Breast epithelium (tissue), 4 donors: ENCODE data around the gene HTR4. TPM values are rescaled to one million over a fixed set of nuclear protein-coding genes. Genes with fewer than 3 reads are reported as not detected.

Experiments used
- DNase-seq, 2 donors: peaks; one replicate each; pipeline ENCODE4 v3.0.0-alpha.2; 2019; ENCODE audit warnings: low spot score in 2 of 2
- H3K27ac ChIP-seq, 2 donors: fragments of 200-600 bp; sonication (generic) in 1 of 2; one replicate each; pipeline ENCODE4 v1.5.1; 2016 to 2019; ENCODE audit warnings: mild to moderate bottlenecking in 1 of 2
- H3K27me3 ChIP-seq, 2 donors: fragments of 200-600 bp; sonication (generic) in 1 of 2; one replicate each; pipeline versions ENCODE4 v1.5.1 to v1.6.0; 2017 to 2019; ENCODE audit warnings: control low read depth in 1 of 2, mild to moderate bottlenecking in 1 of 2
- H3K36me3 ChIP-seq: fragments of 200-600 bp; one replicate; pipeline ENCODE4 v1.5.1; 2019
- H3K4me1 ChIP-seq, 2 donors: fragments of 200-600 bp; sonication (generic); one replicate each; pipeline ENCODE4 v1.5.1; 2016 to 2019; ENCODE audit warnings: control low read depth in 1 of 2
- H3K4me3 ChIP-seq, 3 donors: fragments of 200-600 bp; sonication (generic); 1 replicate in 2 of 3; 2 replicates in 1 of 3; pipeline ENCODE4 v1.5.1; 2016 to 2019; ENCODE audit warnings: mild to moderate bottlenecking in 3 of 3, moderate library complexity in 2 of 3
- H3K9me3 ChIP-seq, 2 donors: fragments of 200-600 bp; sonication (generic) in 1 of 2; one replicate each; pipeline ENCODE4 v1.5.1; 2016 to 2019; ENCODE audit warnings: control low read depth in 1 of 2
- CTCF ChIP-seq, 3 donors: fragments of 450-650 bp; IDR thresholded peaks; one replicate each; pipeline ENCODE4 v1.5.1; 2016 to 2017; ENCODE audit warnings: antibody characterized with exemption in 3 of 3, mild to moderate bottlenecking in 3 of 3, moderate library complexity in 3 of 3
- POLR2A ChIP-seq: fragments of 450-650 bp; IDR thresholded peaks from one replicate; pipeline ENCODE4 v1.6.1; 2016; ENCODE audit warnings: antibody characterized with exemption, mild to moderate bottlenecking, moderate library complexity
- POLR2AphosphoS5 ChIP-seq, 3 donors: sonication (generic); formaldehyde crosslinking; IDR thresholded peaks; one replicate each; pipeline ENCODE4 v1.6.1; 2017; ENCODE audit warnings: antibody characterized with exemption in 3 of 3
- intact Hi-C: fragments of 100-400 bp; cut with DNase I; formaldehyde crosslinking; loops from one replicate; pipeline ENCODE4 v1.15.1; 2023; ENCODE audit warnings: low total_unique reads
- total RNA-seq, 3 donors: library from RNA; depleted of rRNA; stranded (reverse); fragments of >200 nt; gene quantifications; one replicate each; pipeline ENCODE4 v1.1.0, GENCODE V29; 2016

The HTR4 gene
- total RNA-seq, 3 donors from 2014 or later = 0.15 to 0.66 TPM; not detected in 1

DNA sequence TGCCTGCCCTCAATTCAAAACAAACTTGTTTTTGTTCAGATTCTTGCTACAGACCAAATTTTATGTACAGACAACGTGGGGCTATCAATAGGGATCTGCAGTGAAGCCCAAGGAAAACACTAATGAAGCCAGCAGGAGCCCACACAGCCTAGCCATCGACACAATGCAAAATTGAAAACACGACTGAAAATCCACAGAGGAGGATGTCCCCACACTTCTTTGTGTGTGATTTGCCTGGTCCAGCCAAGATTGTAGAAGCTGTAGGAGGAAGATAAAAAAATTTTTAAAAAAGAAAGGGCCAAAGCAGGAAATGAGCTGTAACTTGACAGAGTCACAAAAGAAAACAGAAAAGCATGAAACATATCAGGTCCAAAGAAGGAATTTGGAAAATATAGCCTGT, 34.8 kb downstream of the HTR4 start:
- no peaks in the 10 kb centered on the region for H3K36me3 ChIP-seq
- no peak overlapping the region for H3K4me3 ChIP-seq
- H3K9me3 ChIP-seq = no peaks in the 10 kb centered on the region
- no peak for DNase-seq
- no peak overlapping the region for H3K27ac ChIP-seq
- H3K4me1 ChIP-seq = no peaks in the 10 kb centered on the region
- no peak for TF ChIP-seq POLR2AphosphoS5 (IDR thresholded peaks at IDR 0.05)
- TF ChIP-seq POLR2A = no peak
- no peak for TF ChIP-seq CTCF (IDR thresholded peaks at IDR 0.05)
- H3K27me3 ChIP-seq = no peaks in the 10 kb centered on the region
- intact Hi-C loops = no loop called here

DNA sequence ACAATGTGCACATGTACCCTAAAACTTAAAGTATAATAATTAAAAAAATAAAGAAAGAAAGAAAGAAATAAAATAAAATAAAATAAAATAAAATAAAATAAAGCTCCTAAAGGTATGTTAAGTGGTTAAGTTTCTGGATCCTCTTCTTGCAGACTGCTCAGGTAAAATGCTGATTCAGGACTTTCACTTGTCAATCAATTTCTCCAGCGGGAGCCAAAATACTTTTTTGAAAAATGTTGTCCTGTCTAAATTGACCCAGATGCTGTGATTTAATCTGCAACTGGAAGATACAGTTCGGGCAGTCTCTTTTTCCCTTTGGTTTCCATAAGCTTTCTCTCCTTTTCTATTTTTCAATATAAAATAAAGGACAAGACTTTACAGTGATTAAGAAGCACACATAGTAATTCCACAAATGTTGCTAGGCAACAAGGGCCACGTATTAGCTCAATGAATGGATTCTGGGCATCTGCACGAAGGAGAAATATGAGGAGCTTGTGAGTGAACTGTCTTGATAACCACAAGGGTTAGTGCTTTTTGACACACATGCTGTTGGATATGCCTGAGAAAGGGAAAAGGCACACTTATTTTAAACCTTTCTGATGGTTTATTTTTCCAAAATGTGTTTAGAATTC, 38.6 kb downstream of the HTR4 start:
- Histone ChIP-seq H3K27ac (no peak overlapping the region), H3K27me3 (no peaks in the 10 kb centered on the region), H3K9me3 (no peaks in the 10 kb centered on the region), H3K4me1 (no peaks in the 10 kb centered on the region), H3K36me3 (no peaks in the 10 kb centered on the region), H3K4me3 (no peak overlapping the region)
- TF ChIP-seq POLR2AphosphoS5 (IDR thresholded peaks at IDR 0.05) (no peak), CTCF (IDR thresholded peaks at IDR 0.05) (no peak), POLR2A (no peak)
- intact Hi-C loops = no loop called here
- DNase-seq = no peak

DNA sequence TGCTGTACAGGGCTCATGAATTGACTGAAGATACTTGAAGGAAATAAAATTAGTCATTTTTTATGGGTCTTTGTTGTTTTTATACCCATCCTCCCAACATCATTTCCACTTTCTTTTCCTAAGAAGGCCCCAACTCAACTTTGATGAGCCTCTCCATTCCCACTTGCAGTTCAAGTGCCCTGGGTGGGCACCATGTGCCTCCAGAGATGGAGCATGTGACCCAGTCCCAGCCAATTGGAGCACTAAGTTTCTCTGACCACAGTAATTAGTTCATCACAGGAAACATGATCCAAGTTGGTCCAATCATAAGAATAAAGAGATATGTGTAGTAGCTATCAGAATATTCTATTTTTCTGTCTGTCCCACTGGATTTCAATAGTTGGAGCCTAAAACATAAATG, 46.9 kb downstream of the HTR4 start:
- Histone ChIP-seq H3K4me1 (no peaks in the 10 kb centered on the region), H3K27ac (no peak overlapping the region), H3K27me3 (no peaks in the 10 kb centered on the region), H3K36me3 (no peaks in the 10 kb centered on the region), H3K9me3 (no peaks in the 10 kb centered on the region), H3K4me3 (no peak overlapping the region)
- intact Hi-C loops = no loop called here
- no peak for TF ChIP-seq POLR2A
- no peak for TF ChIP-seq POLR2AphosphoS5 (IDR thresholded peaks at IDR 0.05)
- TF ChIP-seq CTCF (IDR thresholded peaks at IDR 0.05) = no peak
- no peak for DNase-seq

- intact Hi-C loops = no loop called here
- DNase-seq = no peak
- H3K27me3 ChIP-seq = no peaks in the 10 kb centered on the region
- H3K9me3 ChIP-seq = no peaks in the 10 kb centered on the region
- H3K4me3 ChIP-seq = no peak overlapping the region
- H3K4me1 ChIP-seq = no peaks in the 10 kb centered on the region
- no peaks in the 10 kb centered on the region for H3K36me3 ChIP-seq
- no peak for TF ChIP-seq POLR2AphosphoS5 (IDR thresholded peaks at IDR 0.05)
- TF ChIP-seq POLR2A = no peak
- TF ChIP-seq CTCF (IDR thresholded peaks at IDR 0.05) = no peak
- H3K27ac ChIP-seq = no peak overlapping the region
Observed at GRCh38 chr5:148606296-148606695, 48.0 kb downstream of the HTR4 start.

DNA sequence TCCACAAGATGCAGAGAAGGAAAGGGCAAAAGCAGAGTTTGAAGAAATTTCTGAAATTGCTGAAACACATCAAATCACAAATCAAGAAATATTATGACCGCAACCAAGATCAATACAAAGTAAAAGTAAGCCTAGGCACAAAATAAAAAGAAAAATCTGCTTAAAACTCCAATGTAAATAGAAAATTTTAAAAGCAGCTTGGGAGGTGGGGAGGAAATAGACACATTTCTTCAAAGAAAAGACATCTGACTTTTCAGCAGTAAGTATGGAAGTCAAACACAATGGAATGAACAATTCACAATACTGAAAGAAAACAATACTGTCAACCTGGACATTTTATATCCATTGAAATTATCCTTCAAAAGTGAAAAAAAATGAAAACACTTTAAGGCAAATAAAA, 55.1 kb downstream of the HTR4 start:
- H3K27me3 ChIP-seq = no peaks in the 10 kb centered on the region
- H3K9me3 ChIP-seq = no peaks in the 10 kb centered on the region
- intact Hi-C loops = no loop called here
- no peaks in the 10 kb centered on the region for H3K36me3 ChIP-seq
- no peaks in the 10 kb centered on the region for H3K4me1 ChIP-seq
- H3K4me3 ChIP-seq = no peak overlapping the region
- no peak overlapping the region for H3K27ac ChIP-seq
- no peak for DNase-seq
- TF ChIP-seq CTCF (IDR thresholded peaks at IDR 0.05) (no peak), POLR2AphosphoS5 (IDR thresholded peaks at IDR 0.05) (no peak), POLR2A (no peak)
